Measurements from ENCODE around the gene PLA2G6. TPM values are rescaled to one million over a fixed set of nuclear protein-coding genes. Genes with fewer than 3 reads are reported as not detected.

Gene PLA2G6, protein sequence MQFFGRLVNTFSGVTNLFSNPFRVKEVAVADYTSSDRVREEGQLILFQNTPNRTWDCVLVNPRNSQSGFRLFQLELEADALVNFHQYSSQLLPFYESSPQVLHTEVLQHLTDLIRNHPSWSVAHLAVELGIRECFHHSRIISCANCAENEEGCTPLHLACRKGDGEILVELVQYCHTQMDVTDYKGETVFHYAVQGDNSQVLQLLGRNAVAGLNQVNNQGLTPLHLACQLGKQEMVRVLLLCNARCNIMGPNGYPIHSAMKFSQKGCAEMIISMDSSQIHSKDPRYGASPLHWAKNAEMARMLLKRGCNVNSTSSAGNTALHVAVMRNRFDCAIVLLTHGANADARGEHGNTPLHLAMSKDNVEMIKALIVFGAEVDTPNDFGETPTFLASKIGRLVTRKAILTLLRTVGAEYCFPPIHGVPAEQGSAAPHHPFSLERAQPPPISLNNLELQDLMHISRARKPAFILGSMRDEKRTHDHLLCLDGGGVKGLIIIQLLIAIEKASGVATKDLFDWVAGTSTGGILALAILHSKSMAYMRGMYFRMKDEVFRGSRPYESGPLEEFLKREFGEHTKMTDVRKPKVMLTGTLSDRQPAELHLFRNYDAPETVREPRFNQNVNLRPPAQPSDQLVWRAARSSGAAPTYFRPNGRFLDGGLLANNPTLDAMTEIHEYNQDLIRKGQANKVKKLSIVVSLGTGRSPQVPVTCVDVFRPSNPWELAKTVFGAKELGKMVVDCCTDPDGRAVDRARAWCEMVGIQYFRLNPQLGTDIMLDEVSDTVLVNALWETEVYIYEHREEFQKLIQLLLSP
- total RNA-seq (2014; rRNA removed; shearing (Covaris generic)) = 2.8 and 3.9 TPM in 2 replicates

GRCh38 chr22:38181453-38182200 lies at the start of gene PLA2G6:
TSS of gene PLA2G6 (minus strand) at chr22:38181830. CDS start at chr22:38169426, 12,404 bp downstream.
- DNase-seq (ENCODE audit: low read depth) = peak; percentile 99

GRCh38 chr22:38230916-38231315 lies 49.3 kb upstream of the PLA2G6 start:
- DNase-seq (ENCODE audit: low read depth) = no peak

DNA sequence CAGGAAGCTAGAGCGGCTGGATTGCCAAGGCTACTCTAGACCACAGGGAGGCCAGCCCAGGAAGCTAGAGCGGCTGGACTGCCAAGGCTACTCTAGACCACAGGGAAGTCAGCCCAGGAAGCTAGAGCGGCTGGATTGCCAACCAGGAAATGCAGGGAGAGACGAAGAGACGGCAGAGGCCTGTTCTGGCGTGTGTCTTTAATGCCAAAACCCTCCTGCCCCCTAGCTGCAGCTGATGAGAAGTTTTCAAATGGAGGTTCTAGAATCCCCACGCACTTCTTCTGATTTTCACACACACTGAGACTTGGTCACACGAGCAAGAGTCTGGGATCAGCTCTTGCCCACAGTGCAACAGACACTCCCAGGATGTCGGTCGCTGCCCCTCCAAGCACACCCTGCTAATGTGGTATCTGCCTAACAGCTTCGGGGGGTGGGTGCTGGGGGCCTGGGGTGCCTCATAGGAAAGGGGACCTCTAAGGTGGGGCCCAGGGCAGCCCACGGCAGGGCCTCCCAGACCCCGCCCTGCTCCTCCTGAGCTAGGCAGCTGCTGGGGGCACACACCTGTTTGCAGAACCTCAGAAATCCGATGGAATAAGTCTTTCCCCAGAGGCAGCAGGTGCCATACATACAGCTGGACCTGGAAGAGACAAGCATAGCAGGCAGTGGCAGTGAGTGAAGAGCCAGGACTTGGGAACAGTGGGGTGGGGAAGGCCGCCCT lies 48.6 kb upstream of the PLA2G6 start:
- DNase-seq (ENCODE audit: low read depth) = peak; percentile 80

GRCh38 chr22:38228873-38229740 lies 47.5 kb upstream of the PLA2G6 start:
- peak; percentile 79 for DNase-seq (ENCODE audit: low read depth)

DNA sequence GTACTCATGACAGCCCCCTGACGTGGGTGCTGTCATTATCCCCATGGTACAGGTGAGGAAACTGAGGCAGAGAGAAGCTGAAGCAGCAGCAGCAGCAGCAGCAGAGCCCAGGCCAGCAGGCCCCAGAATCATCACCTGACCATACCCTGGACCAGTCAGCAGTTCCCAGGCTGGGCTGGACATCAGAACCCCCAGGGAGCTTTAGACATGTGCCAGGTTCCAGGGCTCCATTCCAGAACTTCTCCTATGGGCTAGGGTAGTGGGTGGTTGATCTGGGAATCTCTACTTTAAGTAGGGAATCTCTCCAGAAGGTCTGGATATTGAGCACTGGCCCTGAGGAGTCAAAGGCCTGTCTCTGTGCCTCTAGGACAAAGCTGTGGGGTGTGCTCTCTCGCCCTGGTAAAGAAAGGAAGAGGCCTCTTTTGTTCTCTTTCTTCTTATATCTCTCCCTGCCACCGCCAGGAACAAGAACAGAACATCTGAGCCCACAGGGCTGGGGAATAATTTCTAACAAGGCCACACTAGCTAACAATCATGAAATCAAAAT lies 46.8 kb upstream of the PLA2G6 start:
- no peak for DNase-seq (ENCODE audit: low read depth)

GRCh38 chr22:38226853-38227649 lies 45.4 kb upstream of the PLA2G6 start:
- DNase-seq (ENCODE audit: low read depth) = no peak

GRCh38 chr22:38223289-38223960 lies 41.8 kb upstream of the PLA2G6 start:
- DNase-seq (ENCODE audit: low read depth) = no peak

DNA sequence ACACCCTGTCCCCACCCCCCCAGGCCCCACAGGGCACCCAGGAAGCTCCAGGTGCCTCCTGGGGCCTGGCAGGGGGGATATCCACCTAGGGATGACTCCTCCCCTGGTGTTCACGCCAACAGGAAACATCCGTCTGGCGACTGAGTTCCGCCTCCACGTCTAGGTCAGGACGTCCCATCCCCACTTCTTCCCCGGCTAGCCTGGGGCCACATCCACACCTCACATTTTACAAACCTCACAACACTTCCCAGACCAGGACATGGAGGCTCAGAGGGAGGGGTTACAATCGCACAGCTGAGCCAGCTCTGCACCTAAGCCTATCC lies 41.1 kb upstream of the PLA2G6 start:
- DNase-seq (ENCODE audit: low read depth) = no peak

- DNase-seq (ENCODE audit: low read depth) = no peak
Measured at GRCh38 chr22:38221908-38222796, 40.5 kb upstream of the PLA2G6 start.

GRCh38 chr22:38221407-38221806 lies 39.8 kb upstream of the PLA2G6 start:
- no peak for DNase-seq (ENCODE audit: low read depth)

DNA sequence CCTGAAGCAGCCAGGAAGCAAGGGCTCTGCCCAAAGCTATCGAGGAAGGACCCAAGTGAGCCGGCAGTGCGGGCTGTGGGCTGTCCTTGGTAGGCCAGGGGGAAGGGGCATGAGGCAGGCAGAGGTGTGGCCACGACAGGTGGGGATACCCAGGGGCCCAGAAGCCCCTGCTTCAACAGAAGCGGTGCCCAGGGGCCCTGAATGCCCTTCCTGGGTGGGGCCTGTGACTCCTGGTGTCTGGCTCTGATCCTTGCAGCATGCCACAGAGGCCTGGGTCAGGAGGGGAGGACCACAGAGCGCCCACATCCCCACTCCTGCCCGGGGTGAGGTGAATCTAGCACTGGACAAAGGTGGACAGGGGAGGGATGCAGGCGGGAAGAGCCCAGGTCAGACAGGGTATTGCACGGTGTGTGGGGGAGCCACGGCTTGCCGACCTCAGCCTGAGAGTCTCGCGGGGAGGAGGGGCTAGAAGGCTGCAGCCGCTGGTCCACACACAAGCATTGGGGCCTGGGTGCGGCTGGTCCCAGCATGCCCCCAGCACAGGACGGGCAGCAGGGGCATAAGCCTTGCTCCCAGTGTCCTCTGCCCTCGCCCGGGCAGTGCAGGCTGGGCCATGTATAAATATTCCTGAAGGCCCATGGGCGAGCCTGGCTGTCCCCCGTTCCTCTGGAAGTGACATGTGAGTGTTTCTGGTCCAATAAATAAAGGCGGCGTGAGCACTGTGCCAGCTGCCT lies 39.2 kb upstream of the PLA2G6 start:
- no peak for DNase-seq (ENCODE audit: low read depth)

- no peak for DNase-seq (ENCODE audit: low read depth)
Measured at GRCh38 chr22:38220163-38220562, 38.5 kb upstream of the PLA2G6 start.

GRCh38 chr22:38219632-38220031 lies 38.0 kb upstream of the PLA2G6 start:
- no peak for DNase-seq (ENCODE audit: low read depth)

- peak; percentile 98 for DNase-seq (ENCODE audit: low read depth)
Measured at GRCh38 chr22:38218661-38219622, 37.3 kb upstream of the PLA2G6 start.

GRCh38 chr22:38215156-38216038 lies 33.8 kb upstream of the PLA2G6 start:
- no peak for DNase-seq (ENCODE audit: low read depth)
